AG09309 (cell line): ENCODE results near the gene CDK6.

Source experiments
- DNase-seq: peaks from one replicate; pipeline ENCODE4 v3.0.0-alpha.2; 2010; ENCODE audit warnings: low read depth
- H3K4me3 ChIP-seq: 2 replicates; pipeline ENCODE4 v1.5.1; 2011; ENCODE audit warnings: mild to moderate bottlenecking, low read depth, low read length, moderate library complexity; ENCODE audit not compliant: control insufficient read depth
- CTCF ChIP-seq: IDR thresholded peaks from 2 replicates; pipeline ENCODE4 v1.5.1; 2011; ENCODE audit warnings: mild to moderate bottlenecking, low read depth, low read length, inconsistent platforms; ENCODE audit not compliant: insufficient read depth, control insufficient read depth; ENCODE audit errors: missing control alignments

CDK6 gene

GRCh38 chr7:92778972-92779371 lies 57.4 kb downstream of the CDK6 start:
- TF ChIP-seq CTCF = peak; percentile 5
- H3K4me3 ChIP-seq = no peak overlapping the region
- DNase-seq = peak; percentile 76

- H3K4me3 ChIP-seq = no peak overlapping the region
- no peak for DNase-seq
- TF ChIP-seq CTCF = no peak
Observed at GRCh38 chr7:92777993-92778392, 58.4 kb downstream of the CDK6 start.

- DNase-seq = no peak
- H3K4me3 ChIP-seq = no peak overlapping the region
- no peak for TF ChIP-seq CTCF
Observed at GRCh38 chr7:92773808-92774207, 62.6 kb downstream of the CDK6 start.

- TF ChIP-seq CTCF = no peak
- no peak overlapping the region for H3K4me3 ChIP-seq
- no peak for DNase-seq
Observed at GRCh38 chr7:92769844-92770243, 66.5 kb downstream of the CDK6 start.

- DNase-seq = no peak
- H3K4me3 ChIP-seq = no peak overlapping the region
- no peak for TF ChIP-seq CTCF
Observed at GRCh38 chr7:92769394-92769699, 67.0 kb downstream of the CDK6 start.

- TF ChIP-seq CTCF = no peak
- DNase-seq = no peak
- H3K4me3 ChIP-seq = no peak overlapping the region
Observed at GRCh38 chr7:92768501-92769393, 67.6 kb downstream of the CDK6 start.

GRCh38 chr7:92767437-92767836 lies 68.9 kb downstream of the CDK6 start:
- DNase-seq = no peak
- H3K4me3 ChIP-seq = no peak overlapping the region
- peak; percentile 8 for TF ChIP-seq CTCF
